Vagina (tissue), 2 donors: ENCODE data around the gene LIMA1.
A peak's percentile ranks its signal among the peaks of the same experiment; 100 is the strongest.

Experiments used
- CTCF ChIP-seq, 3 experiments: fragments of 450-650 bp in 2 of 3; fragments of 200-600 bp in 1 of 3; sonication (generic) in 1 of 3; IDR thresholded peaks; one replicate each; pipeline ENCODE4 v1.5.1; 2017 to 2019; ENCODE audit warnings: antibody characterized with exemption in 3 of 3, mild to moderate bottlenecking in 2 of 3, moderate library complexity in 2 of 3
- POLR2AphosphoS5 ChIP-seq, 2 donors: sonication (generic); formaldehyde crosslinking; IDR thresholded peaks; one replicate each; pipeline ENCODE4 v1.9.0; 2017; ENCODE audit warnings: antibody characterized with exemption in 2 of 2, mild to moderate bottlenecking in 2 of 2, low read depth in 1 of 2; ENCODE audit not compliant: insufficient read depth in 1 of 2

- TF ChIP-seq CTCF (IDR thresholded peaks at IDR 0.05) (peak; percentile 57 to 69 (median 65)), POLR2AphosphoS5 (IDR thresholded peaks at IDR 0.05; ENCODE audit: insufficient read depth in 1 of 2, low read depth in 1 of 2) (no peak)
Measured at GRCh38 chr12:50314636-50315312, 31.5 kb upstream of the LIMA1 start.
